Mesendoderm (in vitro differentiated cells): Measurements from ENCODE around the gene MLLT1.

Experiments used
- DNase-seq: peaks from one replicate; pipeline ENCODE4 v3.0.0; 2013
- H2AK5ac ChIP-seq: 2 replicates; pipeline ENCODE4 v1.6.1; 2013; ENCODE audit warnings: low read length, inconsistent platforms
- H2BK120ac ChIP-seq: 2 replicates; pipeline ENCODE4 v1.6.1; 2013; ENCODE audit warnings: low read depth, mild to moderate bottlenecking, low read length, moderate library complexity, mixed read lengths
- H2BK15ac ChIP-seq: replicated peaks from 2 replicates; pipeline ENCODE4 v1.6.1; 2013; ENCODE audit warnings: low read depth, mild to moderate bottlenecking, moderate library complexity
- H2BK5ac ChIP-seq: 2 replicates; pipeline ENCODE4 v1.6.1; 2013; ENCODE audit warnings: low read length, inconsistent platforms
- H3K18ac ChIP-seq: 2 replicates; pipeline ENCODE4 v1.6.1; 2013; ENCODE audit warnings: mild to moderate bottlenecking, low read length, mixed read lengths
- H3K23ac ChIP-seq: one replicate; pipeline ENCODE4 v1.6.1; 2013; ENCODE audit warnings: low read length
- H3K27ac ChIP-seq: 2 replicates; pipeline ENCODE4 v1.5.1; 2013; ENCODE audit warnings: low read depth, mild to moderate bottlenecking, inconsistent platforms, low read length, moderate library complexity
- H3K27me3 ChIP-seq: 2 replicates; pipeline ENCODE4 v1.6.1; 2013; ENCODE audit warnings: low read length, control low read depth, mild to moderate bottlenecking, inconsistent platforms; ENCODE audit not compliant: insufficient read depth, poor library complexity
- H3K36me3 ChIP-seq: 2 replicates; pipeline ENCODE4 v1.6.1; 2013; ENCODE audit warnings: low read length, inconsistent platforms; ENCODE audit not compliant: control insufficient read depth, insufficient read depth
- H3K4ac ChIP-seq: one replicate; pipeline ENCODE4 v1.6.1; 2013; ENCODE audit warnings: low read depth, mild to moderate bottlenecking, low read length, moderate library complexity
- H3K4me1 ChIP-seq: 2 replicates; pipeline ENCODE4 v1.6.1; 2013; ENCODE audit warnings: low read depth, low read length, inconsistent platforms; ENCODE audit not compliant: control insufficient read depth
- H3K4me2 ChIP-seq: 2 replicates; pipeline ENCODE4 v1.6.1; 2013; ENCODE audit warnings: low read length
- H3K4me3 ChIP-seq: 2 replicates; pipeline ENCODE4 v1.5.1; 2013; ENCODE audit warnings: mild to moderate bottlenecking, low read length
- H3K56ac ChIP-seq: one replicate; pipeline ENCODE4 v1.6.1; 2013; ENCODE audit warnings: low read length
- H3K79me1 ChIP-seq: 2 replicates; pipeline ENCODE4 v1.6.1; 2013; ENCODE audit warnings: low read length, inconsistent platforms
- H3K79me2 ChIP-seq: 2 replicates; pipeline ENCODE4 v1.6.1; 2013; ENCODE audit warnings: mild to moderate bottlenecking, low read length; ENCODE audit not compliant: control insufficient read depth, insufficient read depth
- H3K9ac ChIP-seq: 2 replicates; pipeline ENCODE4 v1.6.1; 2013; ENCODE audit warnings: low read length, inconsistent platforms
- H4K5ac ChIP-seq: one replicate; pipeline ENCODE4 v1.6.1; 2013; ENCODE audit warnings: low read length
- H4K8ac ChIP-seq: one replicate; pipeline ENCODE4 v1.6.1; 2013; ENCODE audit warnings: low read depth, mild to moderate bottlenecking, control low read depth, low read length, moderate library complexity
- WGBS: extraction: QIAGEN DNeasy Blood & Tissue Kit; methylation state at CpG from one replicate; pipeline ENCODE4 v1.1.7; 2013; ENCODE audit warnings: low lambda C conversion rate, missing lambda C conversion rate; ENCODE audit not compliant: insufficient coverage; ENCODE audit errors: extremely low coverage; 5-methylcytosine and 5-hydroxymethylcytosine counted together

The MLLT1 gene

DNA sequence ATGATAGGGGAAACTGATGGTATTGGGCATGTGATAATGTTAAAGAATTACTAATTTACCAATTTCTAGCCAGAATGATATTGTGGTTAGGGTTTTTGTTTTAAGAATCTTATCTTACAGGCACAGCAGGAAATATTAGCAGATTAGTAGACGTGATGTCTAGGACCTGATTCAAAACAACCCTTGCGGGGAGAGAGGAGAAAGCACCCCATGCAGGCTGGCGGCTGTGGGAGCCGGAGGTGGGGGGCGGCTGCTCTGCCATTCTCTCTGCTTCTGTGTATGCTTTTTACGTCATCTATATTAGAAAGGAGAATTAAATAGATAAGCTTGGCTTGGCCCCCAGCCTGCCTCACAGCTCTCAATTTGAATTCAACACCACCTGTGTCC, 41.5 kb downstream of the MLLT1 start:
- Histone ChIP-seq H2AK5ac (no peak overlapping the region), H3K4ac (no peak overlapping the region), H3K9ac (no peak overlapping the region), H3K27me3 (no peaks in the 10 kb centered on the region), H2BK5ac (no peak overlapping the region), H3K36me3 (no peaks in the 10 kb centered on the region), H2BK120ac (no peak overlapping the region), H2BK15ac (no peak overlapping the region), H3K18ac (no peak overlapping the region), H3K23ac (no peak overlapping the region), H3K79me2 (peaks cover 49% of the 10 kb centered on the region), H3K4me1 (peaks cover 3% of the 10 kb centered on the region), H3K79me1 (peaks cover 42% of the 10 kb centered on the region), H3K4me2 (no peak overlapping the region), H4K5ac (no peak overlapping the region), H3K27ac (peak overlapping the region; percentile 15), H3K4me3 (no peak overlapping the region), H3K56ac (no peak overlapping the region), H4K8ac (no peak overlapping the region)
- no CpG with 5 or more reads among the region's 6 CpGs for WGBS
- DNase-seq, result no peak

DNA sequence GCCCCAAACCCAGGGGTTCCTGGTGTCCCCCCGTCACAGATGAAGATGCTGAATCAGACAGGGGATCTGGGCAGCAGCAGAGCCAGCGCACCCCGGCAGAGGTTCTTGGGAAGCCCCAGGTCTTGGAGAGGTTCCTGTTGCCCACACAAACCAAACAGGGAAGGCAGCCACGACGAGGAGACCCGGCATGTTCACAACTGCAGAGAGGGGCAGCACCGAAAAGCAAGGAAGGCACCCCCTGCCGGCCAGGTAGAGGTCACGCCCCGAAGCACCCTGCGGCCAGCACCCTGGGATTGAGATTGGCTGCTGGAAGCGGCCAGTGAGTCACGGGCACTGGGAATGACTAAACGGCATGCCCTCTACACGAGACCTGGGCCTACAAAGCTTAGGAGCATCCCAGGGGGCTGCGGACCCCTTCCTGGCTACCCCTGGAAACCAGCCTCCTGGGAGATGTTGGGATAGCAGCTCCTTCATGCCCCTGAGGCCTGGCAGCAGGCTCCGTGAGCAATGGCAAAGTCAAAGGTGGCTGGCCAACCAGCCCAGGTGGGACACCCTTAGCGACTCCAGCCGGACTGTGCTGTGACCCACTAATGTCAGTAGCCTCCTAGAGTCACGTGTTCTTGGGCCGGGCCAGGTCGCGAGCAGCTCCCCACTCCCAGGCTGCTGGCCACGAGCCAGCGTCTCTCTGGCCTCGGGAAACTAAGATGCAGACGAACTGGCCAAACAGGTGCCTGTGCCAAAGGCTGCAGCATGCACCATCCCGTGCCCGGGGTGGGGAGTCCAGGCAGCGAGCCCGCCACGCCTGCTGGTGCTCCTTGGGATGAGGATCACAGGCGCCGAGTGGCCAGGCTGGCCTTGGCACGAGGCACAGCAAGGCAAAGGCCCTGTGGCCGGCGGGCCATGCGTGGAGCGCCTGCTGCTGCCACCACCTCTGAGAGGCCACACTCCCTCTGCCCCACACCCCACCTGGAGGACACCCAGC, 43.2 kb downstream of the MLLT1 start:
- Histone ChIP-seq H2BK120ac (no peak overlapping the region), H3K4me1 (peaks cover 3% of the 10 kb centered on the region), H4K8ac (no peak overlapping the region), H3K27ac (no peak overlapping the region), H3K56ac (no peak overlapping the region), H2AK5ac (no peak overlapping the region), H3K36me3 (no peaks in the 10 kb centered on the region), H3K79me2 (peaks cover 59% of the 10 kb centered on the region), H3K4me2 (no peak overlapping the region), H4K5ac (no peak overlapping the region), H3K23ac (no peak overlapping the region), H2BK5ac (no peak overlapping the region), H3K4ac (no peak overlapping the region), H3K18ac (no peak overlapping the region), H3K27me3 (no peaks in the 10 kb centered on the region), H3K4me3 (no peak overlapping the region), H3K79me1 (peaks cover 44% of the 10 kb centered on the region), H3K9ac (no peak overlapping the region), H2BK15ac (no peak overlapping the region)
- WGBS, result no CpG with 5 or more reads among the region's 39 CpGs
- DNase-seq, result no peak

DNA sequence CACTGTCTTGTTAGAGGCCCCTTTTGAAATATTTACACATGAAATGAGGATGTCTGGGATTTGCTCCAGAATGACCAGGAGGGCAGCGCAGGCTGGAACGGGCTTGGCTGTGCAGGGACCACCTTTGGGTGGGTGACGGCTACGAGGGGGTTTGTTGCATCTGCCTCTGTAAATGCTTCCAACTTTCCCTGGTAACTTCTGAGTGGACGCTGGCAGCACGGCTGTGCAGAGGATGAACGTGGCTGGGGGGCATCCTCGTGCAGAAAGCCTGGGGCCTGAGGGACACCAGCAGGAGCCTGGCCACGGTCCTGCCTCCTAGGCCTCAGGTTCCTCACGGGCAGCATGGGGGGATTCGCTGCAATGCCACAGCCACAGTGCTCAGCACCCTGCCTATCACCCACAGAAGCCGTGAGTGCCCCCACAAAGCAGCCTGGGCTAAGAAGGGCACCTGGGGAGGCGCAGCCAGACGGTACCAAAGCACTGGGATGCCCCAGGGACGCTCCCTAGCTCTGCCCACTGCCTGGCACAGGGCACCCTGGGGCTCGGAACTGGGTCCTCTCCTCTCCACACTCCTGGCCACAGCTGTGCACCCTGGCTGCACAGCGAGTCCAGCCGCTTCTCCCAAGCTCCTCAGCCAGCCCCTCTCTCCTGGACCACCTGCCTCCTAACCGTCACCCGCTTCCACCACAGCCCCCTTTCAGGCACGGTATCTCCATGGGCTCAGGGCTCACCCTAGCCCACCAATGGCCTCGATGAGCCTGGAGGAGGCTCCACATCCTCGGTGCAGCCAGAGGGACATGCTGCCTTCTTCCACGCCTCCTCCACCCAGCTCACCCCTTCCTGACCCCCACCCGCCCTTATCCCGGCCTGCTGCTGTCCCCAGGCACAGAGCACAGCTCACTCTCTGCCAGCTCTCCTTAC, 44.5 kb downstream of the MLLT1 start:
- DNase-seq, result no peak
- Histone ChIP-seq H3K9ac (no peak overlapping the region), H3K23ac (peak overlapping the region; percentile 56), H2BK5ac (no peak overlapping the region), H3K4me3 (no peak overlapping the region), H3K56ac (no peak overlapping the region), H3K4me2 (no peak overlapping the region), H3K27ac (no peak overlapping the region), H4K5ac (no peak overlapping the region), H2BK120ac (no peak overlapping the region), H3K27me3 (no peaks in the 10 kb centered on the region), H3K4me1 (peaks cover 3% of the 10 kb centered on the region), H3K79me2 (peaks cover 55% of the 10 kb centered on the region), H2AK5ac (no peak overlapping the region), H3K79me1 (peaks cover 47% of the 10 kb centered on the region), H2BK15ac (no peak overlapping the region), H4K8ac (no peak overlapping the region), H3K36me3 (no peaks in the 10 kb centered on the region), H3K4ac (no peak overlapping the region), H3K18ac (no peak overlapping the region)
- WGBS, result no CpG with 5 or more reads among the region's 26 CpGs

DNA sequence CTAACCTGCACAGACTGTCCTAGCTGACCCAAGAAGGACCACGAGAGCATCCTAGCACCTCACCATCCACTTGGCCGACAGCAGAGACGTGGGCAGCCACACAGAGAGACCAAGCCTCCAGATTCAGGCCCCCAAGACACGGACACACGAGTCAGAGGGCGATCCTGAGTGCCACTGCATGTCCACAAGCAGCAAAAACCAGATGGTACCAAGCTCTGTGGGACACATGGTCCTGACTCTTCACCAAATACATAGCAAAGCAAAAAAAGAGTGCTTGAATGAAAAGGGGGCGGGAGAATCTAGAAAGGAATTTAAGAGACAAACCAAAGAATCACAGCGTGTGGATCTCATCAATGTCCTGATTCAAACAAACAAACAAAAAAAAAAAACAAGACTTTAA, 45.2 kb downstream of the MLLT1 start:
- Histone ChIP-seq H3K56ac (no peak overlapping the region), H3K4me2 (no peak overlapping the region), H4K8ac (no peak overlapping the region), H3K23ac (no peak overlapping the region), H3K36me3 (no peaks in the 10 kb centered on the region), H4K5ac (no peak overlapping the region), H3K27me3 (no peaks in the 10 kb centered on the region), H2BK15ac (no peak overlapping the region), H3K27ac (no peak overlapping the region), H3K79me1 (peaks cover 48% of the 10 kb centered on the region), H3K4me3 (no peak overlapping the region), H3K9ac (no peak overlapping the region), H3K79me2 (peaks cover 50% of the 10 kb centered on the region), H2BK120ac (no peak overlapping the region), H2AK5ac (no peak overlapping the region), H3K18ac (no peak overlapping the region), H3K4ac (no peak overlapping the region), H2BK5ac (no peak overlapping the region), H3K4me1 (peaks cover 3% of the 10 kb centered on the region)
- DNase-seq, result no peak
- WGBS, result no CpG with 5 or more reads among the region's 8 CpGs

DNA sequence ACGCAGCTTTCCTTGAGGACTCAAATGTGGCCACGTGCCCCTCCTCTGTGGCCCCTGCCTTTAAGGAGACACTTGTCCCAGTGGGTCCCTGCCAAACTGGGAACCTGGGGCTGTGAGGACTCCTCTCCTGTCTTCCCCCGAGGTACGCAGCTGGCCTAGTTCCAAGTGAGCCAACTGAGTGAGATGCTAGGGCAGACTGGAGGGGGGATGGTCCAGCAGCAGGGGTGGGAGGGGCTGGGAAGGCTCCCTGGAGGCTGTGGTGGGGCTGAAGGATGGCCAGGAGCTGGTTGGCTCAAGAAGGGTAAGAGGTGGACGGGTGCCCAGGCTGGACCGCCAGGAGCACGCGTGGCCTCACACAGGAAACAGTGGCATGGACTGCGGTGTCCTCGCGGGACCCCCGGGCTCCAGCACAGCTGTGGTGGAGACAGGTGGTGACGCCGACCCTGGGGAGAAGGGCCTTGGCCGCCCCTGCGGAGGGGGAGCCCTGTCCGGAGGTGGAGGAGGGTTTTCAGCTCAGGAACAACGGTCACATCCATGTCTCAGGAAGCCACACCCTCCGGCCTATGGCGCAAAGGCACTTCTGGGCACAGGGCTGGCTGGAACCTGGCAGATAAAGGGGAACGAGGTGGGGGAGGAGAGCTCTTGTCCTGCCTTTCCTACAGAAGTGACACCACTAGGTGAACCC, 45.8 kb downstream of the MLLT1 start:
- Histone ChIP-seq H3K36me3 (no peaks in the 10 kb centered on the region), H4K8ac (no peak overlapping the region), H3K56ac (no peak overlapping the region), H3K23ac (no peak overlapping the region), H3K79me1 (peaks cover 45% of the 10 kb centered on the region), H3K79me2 (peaks cover 46% of the 10 kb centered on the region), H3K4me1 (peaks cover 3% of the 10 kb centered on the region), H2AK5ac (no peak overlapping the region), H2BK5ac (no peak overlapping the region), H3K4me3 (no peak overlapping the region), H3K18ac (no peak overlapping the region), H3K4me2 (no peak overlapping the region), H3K27me3 (no peaks in the 10 kb centered on the region), H4K5ac (no peak overlapping the region), H3K9ac (no peak overlapping the region), H2BK15ac (no peak overlapping the region), H3K4ac (no peak overlapping the region), H3K27ac (no peak overlapping the region), H2BK120ac (no peak overlapping the region)
- DNase-seq, result no peak
- no CpG with 5 or more reads among the region's 21 CpGs for WGBS
